ENCODE results near the gene PIGH. TPM values are rescaled to one million over a fixed set of nuclear protein-coding genes. Genes with fewer than 3 reads are reported as not detected.

Gene PIGH
- total RNA-seq, 1 donor from 2014 or later: 11.4 TPM

DNA sequence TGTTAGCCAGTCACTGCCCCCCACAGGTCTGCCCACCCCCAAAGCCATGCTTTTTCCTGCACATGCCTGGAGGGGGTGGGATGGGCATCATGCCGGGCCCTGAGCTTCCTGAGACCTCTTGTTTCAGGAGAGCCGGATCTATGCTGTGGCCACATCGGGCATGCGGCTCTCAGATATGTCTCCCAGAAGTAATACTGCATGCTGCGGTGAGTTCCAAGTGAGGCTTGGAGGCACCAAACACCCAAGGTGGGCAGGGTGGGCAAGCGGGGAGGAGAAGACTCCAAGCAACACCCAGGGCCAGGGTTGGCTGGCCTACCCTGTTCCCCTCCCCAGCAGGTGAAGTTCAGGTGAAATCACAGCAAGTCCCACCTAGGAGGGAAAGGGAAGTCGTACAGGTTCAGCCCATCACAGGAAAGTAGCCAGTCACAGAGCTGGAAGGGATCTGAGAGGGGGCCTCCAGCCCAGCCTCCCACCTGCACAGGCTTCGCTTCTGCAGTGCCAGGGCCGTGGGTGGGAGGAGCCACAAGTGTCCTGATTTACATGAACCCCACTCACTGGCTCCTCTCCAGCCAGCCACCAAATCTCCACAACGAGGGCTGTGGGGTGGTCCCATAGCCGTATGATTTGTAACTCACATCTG is 30.9 kb downstream of the PIGH start:
- DNase-seq (ENCODE audit: low spot score in 2 of 2, unreplicated experiment in 2 of 2): no peak
- peaks cover 4% of the 10 kb centered on the region for H3K36me3 Mint-ChIP-seq
- H3K27me3 Mint-ChIP-seq (ENCODE audit: low read depth): no peaks in the 10 kb centered on the region
- no peak overlapping the region for H3K27ac Mint-ChIP-seq
- peaks cover 16% of the 10 kb centered on the region for H3K4me1 Mint-ChIP-seq
- TF ChIP-seq, protein P1, sequence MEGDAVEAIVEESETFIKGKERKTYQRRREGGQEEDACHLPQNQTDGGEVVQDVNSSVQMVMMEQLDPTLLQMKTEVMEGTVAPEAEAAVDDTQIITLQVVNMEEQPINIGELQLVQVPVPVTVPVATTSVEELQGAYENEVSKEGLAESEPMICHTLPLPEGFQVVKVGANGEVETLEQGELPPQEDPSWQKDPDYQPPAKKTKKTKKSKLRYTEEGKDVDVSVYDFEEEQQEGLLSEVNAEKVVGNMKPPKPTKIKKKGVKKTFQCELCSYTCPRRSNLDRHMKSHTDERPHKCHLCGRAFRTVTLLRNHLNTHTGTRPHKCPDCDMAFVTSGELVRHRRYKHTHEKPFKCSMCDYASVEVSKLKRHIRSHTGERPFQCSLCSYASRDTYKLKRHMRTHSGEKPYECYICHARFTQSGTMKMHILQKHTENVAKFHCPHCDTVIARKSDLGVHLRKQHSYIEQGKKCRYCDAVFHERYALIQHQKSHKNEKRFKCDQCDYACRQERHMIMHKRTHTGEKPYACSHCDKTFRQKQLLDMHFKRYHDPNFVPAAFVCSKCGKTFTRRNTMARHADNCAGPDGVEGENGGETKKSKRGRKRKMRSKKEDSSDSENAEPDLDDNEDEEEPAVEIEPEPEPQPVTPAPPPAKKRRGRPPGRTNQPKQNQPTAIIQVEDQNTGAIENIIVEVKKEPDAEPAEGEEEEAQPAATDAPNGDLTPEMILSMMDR (IDR thresholded peaks at IDR 0.05; ENCODE audit: unreplicated experiment): no peak
- no peak overlapping the region for H3K4me3 Mint-ChIP-seq
- H3K9me3 Mint-ChIP-seq: no peaks in the 10 kb centered on the region

GRCh38 chr14:67567654-67568053 is 32.4 kb downstream of the PIGH start:
- TF ChIP-seq, protein P1 (IDR thresholded peaks at IDR 0.05; ENCODE audit: unreplicated experiment): no peak
- no peak for DNase-seq (ENCODE audit: low spot score in 2 of 2, unreplicated experiment in 2 of 2)
- no peaks in the 10 kb centered on the region for H3K27me3 Mint-ChIP-seq (ENCODE audit: low read depth)
- peaks cover 16% of the 10 kb centered on the region for H3K4me1 Mint-ChIP-seq
- H3K9me3 Mint-ChIP-seq: no peaks in the 10 kb centered on the region
- H3K4me3 Mint-ChIP-seq: no peak overlapping the region
- H3K36me3 Mint-ChIP-seq: peaks cover 4% of the 10 kb centered on the region
- H3K27ac Mint-ChIP-seq: no peak overlapping the region

DNA sequence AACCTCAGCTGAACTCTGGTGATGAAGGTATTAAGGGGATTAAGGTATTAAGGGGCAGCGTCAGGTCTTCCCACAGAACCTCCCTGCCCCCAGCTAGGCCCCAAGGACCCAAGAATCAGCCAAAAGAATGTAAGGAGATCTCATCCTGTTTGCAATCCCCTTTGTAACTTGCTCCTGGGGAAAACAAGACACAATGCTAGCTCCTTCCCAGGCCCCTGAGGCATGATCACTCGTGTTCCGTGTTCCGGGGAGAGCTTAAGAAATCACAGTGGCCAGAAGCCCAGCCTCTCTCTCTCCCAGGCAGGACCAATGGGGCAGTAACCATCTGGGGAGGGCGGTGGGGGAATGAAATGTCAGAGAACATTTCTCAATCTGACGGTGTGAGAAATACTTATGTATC is 33.2 kb downstream of the PIGH start:
- TF ChIP-seq, protein P1 (IDR thresholded peaks at IDR 0.05; ENCODE audit: unreplicated experiment): no peak
- Mint-ChIP-seq H3K4me1 (peaks cover 16% of the 10 kb centered on the region), H3K4me3 (no peak overlapping the region), H3K36me3 (peaks cover 4% of the 10 kb centered on the region), H3K27me3 (ENCODE audit: low read depth) (no peaks in the 10 kb centered on the region), H3K9me3 (no peaks in the 10 kb centered on the region), H3K27ac (peak overlapping the region; percentile 56)
- no peak for DNase-seq (ENCODE audit: low spot score in 2 of 2, unreplicated experiment in 2 of 2)

DNA sequence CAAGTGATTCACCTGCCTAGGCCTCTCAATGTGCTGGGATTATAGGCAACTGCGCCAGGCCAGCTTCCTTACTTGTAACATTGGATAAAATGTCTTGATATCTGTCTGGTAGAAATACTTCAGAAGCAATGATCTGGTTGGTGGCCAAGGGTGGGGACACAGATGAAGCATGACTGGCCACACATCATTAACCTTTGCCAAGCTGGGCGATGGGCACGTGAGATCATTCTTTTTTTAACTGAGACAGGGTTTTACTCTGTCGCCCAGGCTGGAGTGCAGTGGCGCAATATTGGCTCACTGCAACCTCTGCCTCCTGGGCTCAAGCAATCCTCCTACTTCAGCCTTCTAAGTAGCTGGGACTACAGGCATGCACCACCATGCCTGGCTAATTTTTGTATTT is 35.8 kb downstream of the PIGH start:
- H3K9me3 Mint-ChIP-seq: no peaks in the 10 kb centered on the region
- TF ChIP-seq, protein P1 (IDR thresholded peaks at IDR 0.05; ENCODE audit: unreplicated experiment): no peak
- no peaks in the 10 kb centered on the region for H3K27me3 Mint-ChIP-seq (ENCODE audit: low read depth)
- no peak overlapping the region for H3K27ac Mint-ChIP-seq
- DNase-seq (ENCODE audit: low spot score in 2 of 2, unreplicated experiment in 2 of 2): no peak
- peaks cover 16% of the 10 kb centered on the region for H3K4me1 Mint-ChIP-seq
- H3K4me3 Mint-ChIP-seq: no peak overlapping the region
- peaks cover 6% of the 10 kb centered on the region for H3K36me3 Mint-ChIP-seq

DNA sequence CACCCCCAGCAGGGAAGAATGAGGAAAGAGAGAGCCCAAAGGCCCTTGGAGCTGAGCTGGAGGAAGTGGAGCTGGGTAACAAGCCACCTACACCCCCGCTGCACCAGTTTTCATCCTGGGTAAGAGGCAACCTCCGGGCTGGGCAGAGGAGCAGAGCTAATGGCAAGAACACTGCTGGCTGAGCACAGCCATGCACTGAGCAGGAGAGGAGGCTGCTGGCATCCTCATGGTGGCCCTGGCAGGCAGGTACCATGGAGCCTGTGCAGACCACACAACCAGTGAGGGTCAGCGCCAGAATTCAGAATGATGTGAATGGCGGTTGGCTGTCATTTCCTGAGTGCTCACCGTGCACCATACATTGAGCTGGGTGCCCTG is 37.3 kb downstream of the PIGH start:
- Mint-ChIP-seq H3K4me3 (no peak overlapping the region), H3K27ac (no peak overlapping the region), H3K9me3 (no peaks in the 10 kb centered on the region), H3K4me1 (peaks cover 15% of the 10 kb centered on the region), H3K27me3 (ENCODE audit: low read depth) (no peaks in the 10 kb centered on the region), H3K36me3 (peaks cover 6% of the 10 kb centered on the region)
- TF ChIP-seq, protein P1 (IDR thresholded peaks at IDR 0.05; ENCODE audit: unreplicated experiment): no peak
- no peak for DNase-seq (ENCODE audit: low spot score in 2 of 2, unreplicated experiment in 2 of 2)

Data from mesothelial cell of epicardium (in vitro differentiated cells).